SK-N-SH treated with all-trans-retinoic acid at 6 μM for 48 hours (cell line): ENCODE data around the gene GAGE10.
A peak's percentile ranks its signal among the peaks of the same experiment; 100 is the strongest.

Experiments
- ATAC-seq: fragments of 200-7000 bp; cut with Tn5 transposase; 3 replicates; pipeline ENCODE4 v1.9.1; 2020; ENCODE audit warnings: mild to moderate bottlenecking, moderate library complexity
- BACH2 ChIP-seq: fragments of 250-450 bp; sonication (Bioruptor Pico); IDR thresholded peaks from 2 replicates; pipeline ENCODE4 v1.9.0; 2021; ENCODE audit warnings: mild to moderate bottlenecking, borderline replicate concordance
- CSDC2 ChIP-seq: fragments of 250-450 bp; sonication (Bioruptor Pico); IDR thresholded peaks from 2 replicates; pipeline ENCODE4 v1.5.0; 2020; ENCODE audit warnings: mild to moderate bottlenecking, moderate library complexity
- CSRNP3 ChIP-seq: fragments of 250-450 bp; sonication (Bioruptor Pico); IDR thresholded peaks from 2 replicates; pipeline ENCODE4 v1.5.1; 2021; ENCODE audit warnings: mild to moderate bottlenecking, moderate library complexity
- ESRRG ChIP-seq: fragments of 250-450 bp; sonication (Bioruptor Pico); IDR thresholded peaks from 2 replicates; pipeline ENCODE4 v1.6.1; 2021; ENCODE audit warnings: mild to moderate bottlenecking
- GLIS3 ChIP-seq: fragments of 250-450 bp; sonication (Bioruptor Pico); IDR thresholded peaks from 2 replicates; pipeline ENCODE4 v1.5.0; 2020; ENCODE audit warnings: mild to moderate bottlenecking, moderate library complexity
- ISL1 ChIP-seq: fragments of 250-450 bp; sonication (Bioruptor Pico); IDR thresholded peaks from 2 replicates; pipeline ENCODE4 v2.1.2; 2022; ENCODE audit warnings: mild to moderate bottlenecking, moderate library complexity
- OSR1 ChIP-seq: fragments of 250-450 bp; sonication (Bioruptor Pico); IDR thresholded peaks from 2 replicates; pipeline ENCODE4 v1.8.0; 2022; ENCODE audit warnings: moderate library complexity, mild to moderate bottlenecking, inconsistent platforms
- POU6F1 ChIP-seq: fragments of 250-450 bp; sonication (Bioruptor Pico); IDR thresholded peaks from 2 replicates; pipeline ENCODE4 v1.8.0; 2021; ENCODE audit warnings: low read depth, mild to moderate bottlenecking, moderate library complexity, borderline replicate concordance
- PPARA ChIP-seq: fragments of 250-450 bp; sonication (Bioruptor Pico); IDR thresholded peaks from 2 replicates; pipeline ENCODE4 v1.5.0; 2020; ENCODE audit warnings: mild to moderate bottlenecking, borderline replicate concordance
- RARB ChIP-seq: fragments of 250-450 bp; sonication (Bioruptor Pico); IDR thresholded peaks from 2 replicates; pipeline ENCODE4 v1.8.0; 2021; ENCODE audit warnings: mild to moderate bottlenecking, moderate library complexity
- SNAI2 ChIP-seq: fragments of 250-450 bp; sonication (Bioruptor Pico); IDR thresholded peaks from 2 replicates; pipeline ENCODE4 v1.5.0; 2020; ENCODE audit warnings: mild to moderate bottlenecking, moderate library complexity
- TCF4 ChIP-seq: fragments of 250-450 bp; sonication (Bioruptor Pico); IDR thresholded peaks from 2 replicates; pipeline ENCODE4 v1.8.0; 2021; ENCODE audit warnings: mild to moderate bottlenecking, moderate library complexity, borderline replicate concordance
- TOX ChIP-seq: fragments of 250-450 bp; sonication (Bioruptor Pico); IDR thresholded peaks from 2 replicates; pipeline ENCODE4 v1.8.0; 2021; ENCODE audit warnings: mild to moderate bottlenecking, moderate library complexity, borderline replicate concordance
- ZFP3 ChIP-seq: fragments of 250-450 bp; sonication (Bioruptor Pico); IDR thresholded peaks from 2 replicates; pipeline ENCODE4 v1.5.0; 2020; ENCODE audit warnings: mild to moderate bottlenecking, moderate library complexity
- ZNF565 ChIP-seq: fragments of 450-650 bp; formaldehyde crosslinking; conservative IDR thresholded peaks from 2 replicates; pipeline ENCODE4 v1.5.0; 2020; ENCODE audit warnings: low read depth, mild to moderate bottlenecking, moderate library complexity
- ZNF70 ChIP-seq: fragments of 450-650 bp; formaldehyde crosslinking; IDR thresholded peaks from 2 replicates; pipeline ENCODE4 v1.5.0; 2020; ENCODE audit warnings: mild to moderate bottlenecking, moderate library complexity
- ZNF8 ChIP-seq: fragments of 450-650 bp; formaldehyde crosslinking; IDR thresholded peaks from 2 replicates; pipeline ENCODE4 v1.5.0; 2020; ENCODE audit warnings: mild to moderate bottlenecking, moderate library complexity
- TF ChIP-seq, protein P1 (sequence below): fragments of 250-450 bp; sonication (Bioruptor Pico); IDR thresholded peaks from 2 replicates; pipeline ENCODE4 v1.5.0; 2020; ENCODE audit warnings: mild to moderate bottlenecking, moderate library complexity
- TF ChIP-seq, protein P2 (sequence below): fragments of 250-450 bp; sonication (Bioruptor Pico); IDR thresholded peaks from 2 replicates; pipeline ENCODE4 v1.5.1; 2020; ENCODE audit warnings: low read depth, mild to moderate bottlenecking, moderate library complexity

The GAGE10 gene

GRCh38 chrX:49266523-49267445 lies 36.7 kb upstream of the GAGE10 start:
- ATAC-seq = no peak
- TF ChIP-seq ZFP3 (no peak), SNAI2 (CRISPR knock-in tag) (no peak), TCF4 (no peak), TOX (no peak), GLIS3 (CRISPR knock-in tag) (no peak), ZNF70 (CRISPR knock-in tag) (no peak), ZNF8 (CRISPR knock-in tag) (no peak), PPARA (CRISPR knock-in tag) (no peak), RARB (CRISPR knock-in tag) (no peak), ISL1 (CRISPR knock-in tag) (no peak)
- TF ChIP-seq, protein P1, sequence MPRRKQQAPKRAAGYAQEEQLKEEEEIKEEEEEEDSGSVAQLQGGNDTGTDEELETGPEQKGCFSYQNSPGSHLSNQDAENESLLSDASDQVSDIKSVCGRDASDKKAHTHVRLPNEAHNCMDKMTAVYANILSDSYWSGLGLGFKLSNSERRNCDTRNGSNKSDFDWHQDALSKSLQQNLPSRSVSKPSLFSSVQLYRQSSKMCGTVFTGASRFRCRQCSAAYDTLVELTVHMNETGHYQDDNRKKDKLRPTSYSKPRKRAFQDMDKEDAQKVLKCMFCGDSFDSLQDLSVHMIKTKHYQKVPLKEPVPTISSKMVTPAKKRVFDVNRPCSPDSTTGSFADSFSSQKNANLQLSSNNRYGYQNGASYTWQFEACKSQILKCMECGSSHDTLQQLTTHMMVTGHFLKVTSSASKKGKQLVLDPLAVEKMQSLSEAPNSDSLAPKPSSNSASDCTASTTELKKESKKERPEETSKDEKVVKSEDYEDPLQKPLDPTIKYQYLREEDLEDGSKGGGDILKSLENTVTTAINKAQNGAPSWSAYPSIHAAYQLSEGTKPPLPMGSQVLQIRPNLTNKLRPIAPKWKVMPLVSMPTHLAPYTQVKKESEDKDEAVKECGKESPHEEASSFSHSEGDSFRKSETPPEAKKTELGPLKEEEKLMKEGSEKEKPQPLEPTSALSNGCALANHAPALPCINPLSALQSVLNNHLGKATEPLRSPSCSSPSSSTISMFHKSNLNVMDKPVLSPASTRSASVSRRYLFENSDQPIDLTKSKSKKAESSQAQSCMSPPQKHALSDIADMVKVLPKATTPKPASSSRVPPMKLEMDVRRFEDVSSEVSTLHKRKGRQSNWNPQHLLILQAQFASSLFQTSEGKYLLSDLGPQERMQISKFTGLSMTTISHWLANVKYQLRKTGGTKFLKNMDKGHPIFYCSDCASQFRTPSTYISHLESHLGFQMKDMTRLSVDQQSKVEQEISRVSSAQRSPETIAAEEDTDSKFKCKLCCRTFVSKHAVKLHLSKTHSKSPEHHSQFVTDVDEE (CRISPR knock-in tag) = no peak
- TF ChIP-seq, protein P2, sequence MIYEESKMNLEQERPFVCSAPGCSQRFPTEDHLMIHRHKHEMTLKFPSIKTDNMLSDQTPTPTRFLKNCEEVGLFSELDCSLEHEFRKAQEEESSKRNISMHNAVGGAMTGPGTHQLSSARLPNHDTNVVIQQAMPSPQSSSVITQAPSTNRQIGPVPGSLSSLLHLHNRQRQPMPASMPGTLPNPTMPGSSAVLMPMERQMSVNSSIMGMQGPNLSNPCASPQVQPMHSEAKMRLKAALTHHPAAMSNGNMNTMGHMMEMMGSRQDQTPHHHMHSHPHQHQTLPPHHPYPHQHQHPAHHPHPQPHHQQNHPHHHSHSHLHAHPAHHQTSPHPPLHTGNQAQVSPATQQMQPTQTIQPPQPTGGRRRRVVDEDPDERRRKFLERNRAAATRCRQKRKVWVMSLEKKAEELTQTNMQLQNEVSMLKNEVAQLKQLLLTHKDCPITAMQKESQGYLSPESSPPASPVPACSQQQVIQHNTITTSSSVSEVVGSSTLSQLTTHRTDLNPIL (CRISPR knock-in tag) = no peak

GRCh38 chrX:49268702-49269009 lies 34.8 kb upstream of the GAGE10 start:
- no peak for ATAC-seq
- TF ChIP-seq, protein P2 (CRISPR knock-in tag) = no peak
- no peak for TF ChIP-seq GLIS3 (CRISPR knock-in tag)
- TF ChIP-seq TCF4 = no peak
- no peak for TF ChIP-seq BACH2 (CRISPR knock-in tag)
- TF ChIP-seq CSDC2 (CRISPR knock-in tag) = no peak
- no peak for TF ChIP-seq CSRNP3 (CRISPR knock-in tag)
- TF ChIP-seq ZFP3 = no peak
- TF ChIP-seq, protein P1 (CRISPR knock-in tag) = no peak
- no peak for TF ChIP-seq ZNF8 (CRISPR knock-in tag)

DNA sequence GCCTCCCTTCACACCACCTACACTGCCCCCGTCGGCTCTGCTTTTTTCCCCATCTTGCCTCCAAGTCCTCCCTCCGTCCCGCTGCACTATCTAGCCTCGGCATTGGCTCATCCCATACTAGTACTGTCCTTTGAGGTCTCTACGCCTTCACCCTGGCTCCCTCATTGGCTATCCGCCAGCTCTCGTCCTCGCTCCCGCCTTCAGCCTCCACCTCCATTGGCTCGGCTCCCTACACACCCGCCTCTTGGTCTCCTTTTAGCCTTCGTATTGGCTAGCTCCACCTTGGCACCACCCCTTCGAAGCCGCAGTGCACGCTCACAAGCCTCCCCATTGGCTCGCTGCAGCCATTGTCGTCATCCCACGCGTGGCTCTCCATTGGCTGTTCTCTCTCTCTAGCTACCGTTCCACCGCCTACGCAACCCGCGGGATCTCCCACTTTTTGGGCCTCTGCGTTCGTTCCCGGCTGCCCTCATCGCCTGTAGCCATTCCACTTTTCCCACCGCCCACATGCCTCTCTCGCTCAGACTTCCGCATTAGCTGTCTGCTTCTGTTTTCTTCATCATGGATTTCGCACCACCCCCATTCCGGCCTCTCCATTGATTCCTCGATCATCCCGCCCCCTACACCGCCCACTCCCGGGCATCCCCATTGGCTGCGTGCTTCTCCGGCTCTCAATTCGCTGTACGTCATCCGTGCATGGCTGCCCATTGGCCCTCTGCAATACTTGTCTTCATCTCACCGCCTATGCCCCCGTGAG lies 34.3 kb upstream of the GAGE10 start:
- ATAC-seq = peak; percentile 93
- TF ChIP-seq RARB (CRISPR knock-in tag) (no peak), PPARA (CRISPR knock-in tag) (no peak), TOX (no peak), ZNF565 (CRISPR knock-in tag) (no peak), BACH2 (CRISPR knock-in tag) (no peak), GLIS3 (CRISPR knock-in tag) (no peak), ISL1 (CRISPR knock-in tag) (no peak), ESRRG (CRISPR knock-in tag) (no peak), TCF4 (no peak), POU6F1 (no peak), CSDC2 (CRISPR knock-in tag) (no peak), CSRNP3 (CRISPR knock-in tag) (no peak), ZNF8 (CRISPR knock-in tag) (no peak), OSR1 (CRISPR knock-in tag) (no peak)
